CD14-positive monocyte (primary cell): ENCODE results near the gene OR8B3. TPM values are rescaled to one million over a fixed set of nuclear protein-coding genes. Genes with fewer than 3 reads are reported as not detected.

Experiments used
- DNase-seq, 3 donors: peaks; one replicate each; pipeline ENCODE4 v3.0.0-alpha.2; 2011 to 2022
- H2AFZ ChIP-seq: 2 replicates; pipeline ENCODE4 v1.6.0; 2012; ENCODE audit warnings: mild to moderate bottlenecking, low read depth, low read length, inconsistent platforms; ENCODE audit not compliant: insufficient read depth, poor library complexity, severe bottlenecking
- H3K27ac ChIP-seq, 2 donors: 1 replicate in 1 of 2; 2 replicates in 1 of 2; pipeline ENCODE4 v1.5.1; 2012 to 2013; ENCODE audit warnings: low read length in 2 of 2, control low read depth in 1 of 2, inconsistent platforms in 1 of 2, low read depth in 1 of 2, mild to moderate bottlenecking in 1 of 2
- H3K27me3 ChIP-seq, 2 donors: one replicate each; pipeline versions ENCODE4 v1.6.0 to v1.6.1; 2011 to 2013; ENCODE audit warnings: low read length in 2 of 2; ENCODE audit not compliant: control insufficient read depth in 2 of 2, insufficient read depth in 2 of 2
- H3K36me3 ChIP-seq, 2 donors: replicated peaks in 1 of 2; 1 replicate in 1 of 2; 2 replicates in 1 of 2; pipeline versions ENCODE4 v1.5.1 to v1.6.1; 2012 to 2013; ENCODE audit warnings: low read length in 2 of 2, control low read depth in 1 of 2, inconsistent platforms in 1 of 2, mild to moderate bottlenecking in 1 of 2; ENCODE audit not compliant: insufficient read depth in 2 of 2, control insufficient read depth in 1 of 2
- H3K4me1 ChIP-seq, 2 donors: 1 replicate in 1 of 2; 2 replicates in 1 of 2; pipeline versions ENCODE4 v1.5.1 to v1.6.1; 2012 to 2013; ENCODE audit warnings: low read length in 2 of 2, control low read depth in 1 of 2, inconsistent platforms in 1 of 2, mild to moderate bottlenecking in 1 of 2, moderate library complexity in 1 of 2; ENCODE audit not compliant: insufficient read depth in 2 of 2, control insufficient read depth in 1 of 2
- H3K4me2 ChIP-seq: replicated peaks from 2 replicates; pipeline ENCODE3; 2012; ENCODE audit warnings: low read length, moderate library complexity, mild to moderate bottlenecking; ENCODE audit not compliant: poor library complexity, severe bottlenecking; ENCODE audit errors: extremely low read depth
- H3K4me3 ChIP-seq, 3 experiments: fragments of 200-600 bp in 1 of 3; sonication (generic) in 1 of 3; replicated peaks in 1 of 3; 1 replicate in 2 of 3; 2 replicates in 1 of 3; pipeline ENCODE4 v1.5.1; 2011 to 2013; ENCODE audit warnings: low read length in 3 of 3, mild to moderate bottlenecking in 3 of 3, control low read depth in 2 of 3, low read depth in 2 of 3, inconsistent platforms in 1 of 3, moderate library complexity in 1 of 3
- H3K79me2 ChIP-seq: 2 replicates; pipeline ENCODE4 v1.6.0; 2012; ENCODE audit warnings: mild to moderate bottlenecking, control low read depth, inconsistent platforms, low read length, moderate library complexity; ENCODE audit not compliant: insufficient read depth
- H3K9ac ChIP-seq: 2 replicates; pipeline ENCODE4 v1.6.0; 2017; ENCODE audit warnings: low read length, mild to moderate bottlenecking; ENCODE audit not compliant: insufficient read depth, poor library complexity, severe bottlenecking
- H3K9me3 ChIP-seq, 2 donors: replicated peaks in 1 of 2; 1 replicate in 1 of 2; 2 replicates in 1 of 2; pipeline versions ENCODE4 v1.5.1 to v1.6.1; 2012 to 2013; ENCODE audit warnings: low read length in 2 of 2, control low read depth in 1 of 2; ENCODE audit not compliant: control insufficient read depth in 1 of 2, insufficient read depth in 1 of 2
- H4K20me1 ChIP-seq: 2 replicates; pipeline ENCODE4 v1.6.0; 2012; ENCODE audit warnings: mild to moderate bottlenecking, low read length, control low read depth, moderate library complexity; ENCODE audit not compliant: insufficient read depth
- H3K27ac Mint-ChIP-seq, 7 donors: one replicate each; pipeline ENCODE4 v1.8.0; 2020; ENCODE audit warnings: mild to moderate bottlenecking in 7 of 7, mixed read lengths in 7 of 7, moderate library complexity in 6 of 7, inconsistent platforms in 2 of 7
- H3K27me3 Mint-ChIP-seq, 3 donors: one replicate each; pipeline ENCODE4 v1.8.0; 2021 to 2022; ENCODE audit warnings: low read depth in 3 of 3, mild to moderate bottlenecking in 3 of 3, mixed read lengths in 3 of 3, moderate library complexity in 3 of 3, inconsistent platforms in 1 of 3
- H3K36me3 Mint-ChIP-seq, 2 donors: one replicate each; pipeline ENCODE4 v1.8.0; 2020; ENCODE audit warnings: mixed read lengths in 2 of 2, inconsistent platforms in 1 of 2, mild to moderate bottlenecking in 1 of 2
- H3K4me1 Mint-ChIP-seq: one replicate; pipeline ENCODE4 v1.8.0; 2020; ENCODE audit warnings: mild to moderate bottlenecking, mixed read lengths
- H3K4me3 Mint-ChIP-seq, 2 donors: one replicate each; pipeline ENCODE4 v1.8.0; 2020; ENCODE audit warnings: mild to moderate bottlenecking in 2 of 2, mixed read lengths in 2 of 2, moderate library complexity in 1 of 2
- H3K9me3 Mint-ChIP-seq, 7 donors: one replicate each; pipeline ENCODE4 v1.8.0; 2020 to 2022; ENCODE audit warnings: mixed read lengths in 7 of 7, mild to moderate bottlenecking in 6 of 7, moderate library complexity in 6 of 7, inconsistent platforms in 2 of 7
- CTCF ChIP-seq: fragments of 200-600 bp; IDR thresholded peaks from one replicate; pipeline ENCODE4 v1.8.0; 2022; ENCODE audit warnings: antibody characterized with exemption, mild to moderate bottlenecking
- WGBS: methylation state at CpG from one replicate; pipeline ENCODE4 v1.1.5; 2013; ENCODE audit warnings: missing lambda C conversion rate; ENCODE audit not compliant: insufficient coverage; 5-methylcytosine and 5-hydroxymethylcytosine counted together
- intact Hi-C, 2 donors: fragments of 100-400 bp; cut with micrococcal nuclease; formaldehyde crosslinking; loops; one replicate each; pipeline versions ENCODE4 v1.15.0 to v1.15.1; 2023
- polyA plus RNA-seq, 3 donors: library from polyadenylated mRNA; depleted of rRNA in 1 of 3; unstranded in 2 of 3; stranded (reverse) in 1 of 3; fragments of 300-500 nt in 2 of 3; fragments of >200 nt in 1 of 3; fragmentation: Illumina TruSeq in 2 of 3; gene quantifications; 1 replicate in 2 of 3; 2 replicates in 1 of 3; pipeline ENCODE4 v1.2.3, GENCODE V29; 2012 to 2021

The OR8B3 gene
- polyA plus RNA-seq, 3 donors: not detected

GRCh38 chr11:124434699-124435098, 35.9 kb upstream of the OR8B3 start:
- no peaks in the 10 kb centered on the region for H3K79me2 ChIP-seq
- H3K4me2 ChIP-seq: no peak overlapping the region
- no peak overlapping the region for H3K9ac ChIP-seq
- no peak overlapping the region for H2AFZ ChIP-seq
- Mint-ChIP-seq H3K27me3 (peaks cover 0 to 3% (median 0%) of the 10 kb centered on the region in 3 donors), H3K4me3 (no peak overlapping the region), H3K9me3 (peaks cover 2 to 6% (median 2%) of the 10 kb centered on the region in 7 donors), H3K27ac (no peak overlapping the region), H3K36me3 (no peaks in the 10 kb centered on the region), H3K4me1 (no peaks in the 10 kb centered on the region)
- no peaks in the 10 kb centered on the region for H3K36me3 ChIP-seq
- no peaks in the 10 kb centered on the region for H3K4me1 ChIP-seq
- no peaks in the 10 kb centered on the region for H3K9me3 ChIP-seq
- no peak for TF ChIP-seq CTCF
- H3K27ac ChIP-seq: no peak overlapping the region
- DNase-seq: no peak
- no peaks in the 10 kb centered on the region for H4K20me1 ChIP-seq
- intact Hi-C loops: no loop called here
- no peak overlapping the region for H3K4me3 ChIP-seq
- H3K27me3 ChIP-seq: no peaks in the 10 kb centered on the region
- WGBS: 90% methylated on average over 2 of the region's 2 CpGs

GRCh38 chr11:124429599-124429998, 30.8 kb upstream of the OR8B3 start:
- no CpG with 5 or more reads among the region's 2 CpGs for WGBS
- intact Hi-C loops: loop anchor here in 1 of 2 donors (10.0 kb wide), 1 partner anchor 155 kb away; no protein-coding TSS in a partner anchor
- no peaks in the 10 kb centered on the region for H3K4me1 Mint-ChIP-seq

More at GRCh38 chr11:124429599-124429998, 30.8 kb upstream of the OR8B3 start:
- no peaks in the 10 kb centered on the region for H3K27me3 ChIP-seq
- Mint-ChIP-seq H3K9me3 (peaks cover 0 to 6% (median 2%) of the 10 kb centered on the region in 7 donors), H3K27ac (no peak overlapping the region), H3K36me3 (no peaks in the 10 kb centered on the region), H3K4me3 (no peak overlapping the region), H3K27me3 (peaks cover 0 to 1% (median 0%) of the 10 kb centered on the region in 3 donors)
- H3K4me1 ChIP-seq: no peaks in the 10 kb centered on the region
- no peak for TF ChIP-seq CTCF
- H3K9ac ChIP-seq: no peak overlapping the region
- H3K27ac ChIP-seq: no peak overlapping the region
- no peaks in the 10 kb centered on the region for H3K36me3 ChIP-seq
- no peak for DNase-seq
- H3K4me2 ChIP-seq: no peak overlapping the region
- H3K4me3 ChIP-seq: no peak overlapping the region
- no peaks in the 10 kb centered on the region for H4K20me1 ChIP-seq
- no peak overlapping the region for H2AFZ ChIP-seq
- no peaks in the 10 kb centered on the region for H3K9me3 ChIP-seq
- no peaks in the 10 kb centered on the region for H3K79me2 ChIP-seq
